HG03354 (cell line): ENCODE data around the gene WDR19.
"Not testable (repeated sequence)": the region's sequence is repeated elsewhere in the genome, so short reads cannot be mapped to it uniquely, and the experiment has no call there.

Source experiments
- ATAC-seq: cut with Tn5 transposase; IDR thresholded peaks from one replicate; pipeline ENCODE4 v1.9.1; 2021; ENCODE audit warnings: mild to moderate bottlenecking; ENCODE audit not compliant: unreplicated experiment, poor library complexity, severe bottlenecking

The WDR19 gene

DNA sequence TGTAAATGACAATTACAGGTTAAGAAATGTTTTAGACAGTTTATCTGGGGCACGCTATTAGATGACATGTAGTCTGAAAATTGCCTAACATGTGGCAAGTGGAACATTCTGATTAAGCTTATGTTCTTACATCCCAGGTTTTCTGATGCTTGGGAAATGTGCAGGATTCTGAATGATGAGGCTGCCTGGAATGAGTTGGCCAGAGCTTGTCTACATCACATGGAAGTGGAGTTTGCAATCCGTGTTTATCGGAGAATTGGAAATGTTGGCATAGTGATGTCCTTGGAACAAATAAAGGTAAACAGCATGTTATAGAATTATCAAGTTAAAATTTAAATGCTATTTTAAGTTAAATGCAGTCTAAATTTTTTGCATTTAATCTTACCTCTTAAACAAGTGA is 49.3 kb downstream of the WDR19 start:
- ATAC-seq: no peak

GRCh38 chr4:39232100-39232499 is 49.8 kb downstream of the WDR19 start:
- ATAC-seq: no peak

GRCh38 chr4:39233114-39233513 is 50.8 kb downstream of the WDR19 start:
- no peak for ATAC-seq

- ATAC-seq: no peak
Observed at GRCh38 chr4:39233783-39234182, 51.5 kb downstream of the WDR19 start.

- no peak for ATAC-seq
Observed at GRCh38 chr4:39235021-39235420, 52.7 kb downstream of the WDR19 start.

DNA sequence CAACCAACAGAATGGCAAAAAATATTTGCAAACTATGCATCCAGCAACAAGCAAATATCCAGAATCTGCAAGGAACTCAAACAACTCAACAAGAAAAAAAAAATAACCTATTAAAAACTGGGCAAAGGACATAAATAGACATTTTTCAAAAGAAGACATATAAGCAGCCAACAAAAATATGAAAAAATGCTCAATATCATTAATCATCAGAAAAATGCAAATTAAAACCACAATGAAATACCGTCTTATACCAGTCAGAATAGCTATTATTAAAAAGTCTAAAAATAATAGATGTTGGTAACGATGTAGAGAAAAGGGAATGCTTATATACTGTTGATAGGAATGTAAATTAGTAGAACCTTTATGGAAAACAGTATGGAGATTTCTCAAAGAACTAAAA is 53.4 kb downstream of the WDR19 start:
- ATAC-seq: no peak

DNA sequence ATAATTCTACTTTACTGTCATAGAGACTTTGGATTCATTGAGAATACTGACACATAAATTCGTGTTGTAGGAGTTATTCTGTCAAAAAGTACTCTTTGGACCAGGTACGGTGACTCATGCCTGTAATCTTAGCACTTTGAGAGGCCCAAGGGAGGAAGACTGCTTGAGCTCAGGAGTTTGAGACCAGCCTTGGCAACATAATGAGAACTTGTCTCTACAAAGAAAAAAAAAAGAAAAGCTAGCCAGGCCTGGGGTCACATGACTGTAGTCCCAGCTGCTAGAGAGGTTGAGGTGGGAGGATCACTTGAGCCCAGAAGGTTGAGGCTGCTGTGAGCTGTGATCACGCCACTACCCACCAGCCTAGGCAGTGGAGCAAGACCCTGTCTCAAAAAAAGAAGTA is 54.9 kb downstream of the WDR19 start:
- no peak for ATAC-seq

GRCh38 chr4:39243462-39243861 is 61.1 kb downstream of the WDR19 start:
- no peak for ATAC-seq

- ATAC-seq: no peak
Observed at GRCh38 chr4:39255266-39255665, 72.9 kb downstream of the WDR19 start.

GRCh38 chr4:39255871-39256270 is 73.5 kb downstream of the WDR19 start:
- ATAC-seq: no peak

GRCh38 chr4:39256436-39256835 is 74.1 kb downstream of the WDR19 start:
- no peak for ATAC-seq

DNA sequence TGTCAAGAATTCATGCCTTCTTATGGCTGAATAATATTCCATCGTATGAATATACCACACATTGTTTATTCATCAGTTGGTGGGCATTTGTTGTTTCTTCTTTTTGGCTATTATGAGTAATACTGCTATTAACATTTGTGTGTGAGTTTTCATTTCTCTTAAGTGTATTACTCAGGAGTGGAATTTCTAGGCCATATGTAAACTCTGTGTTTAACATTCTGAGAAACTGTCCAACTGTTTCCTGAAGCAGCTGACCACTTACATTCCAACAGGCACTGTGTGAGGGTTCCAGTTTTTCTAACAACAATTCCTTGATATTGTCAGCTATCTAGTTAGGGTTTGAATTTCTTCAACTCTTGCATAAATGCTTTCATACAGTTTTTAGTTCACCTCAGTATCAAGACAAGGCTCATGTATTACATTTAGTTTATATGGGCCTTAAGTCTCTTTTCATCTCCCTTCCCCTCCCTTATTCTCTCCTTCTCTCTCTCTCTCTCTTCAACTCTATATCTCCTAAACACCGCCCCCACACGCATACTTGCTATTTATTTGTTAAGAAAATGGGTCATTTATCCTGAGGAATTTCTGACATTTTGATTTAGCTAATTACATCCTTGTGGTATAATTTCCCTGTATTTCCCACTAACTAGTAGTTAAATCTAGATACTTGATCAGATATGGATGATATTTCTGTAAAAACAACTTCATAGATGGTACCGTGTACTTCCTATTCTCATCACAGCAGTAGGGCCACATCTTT is 77.4 kb downstream of the WDR19 start:
- no peak for ATAC-seq

- no peak for ATAC-seq
Observed at GRCh38 chr4:39263895-39264294, 81.6 kb downstream of the WDR19 start.

- ATAC-seq: no peak
Observed at GRCh38 chr4:39274503-39274902, 92.2 kb downstream of the WDR19 start.

DNA sequence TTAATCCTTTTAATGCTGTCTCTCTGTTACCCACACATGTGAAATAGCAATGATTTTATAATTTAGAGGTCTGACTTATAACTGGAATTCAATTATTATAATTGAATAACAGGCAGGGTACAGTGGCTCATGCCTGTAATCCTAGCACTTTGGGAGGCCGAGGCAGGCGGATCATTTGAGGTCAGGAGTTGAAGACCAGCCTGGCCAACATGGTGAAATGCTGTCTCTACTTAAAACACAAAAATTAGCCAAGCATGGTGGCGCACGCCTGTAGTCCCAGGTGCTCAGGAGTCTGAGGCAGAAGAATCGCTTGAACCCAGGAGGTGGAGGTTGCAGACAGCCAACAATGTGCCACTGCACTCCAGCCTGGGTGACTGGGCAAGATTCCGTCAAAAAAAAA is 95.3 kb downstream of the WDR19 start:
- not testable (repeated sequence) for ATAC-seq

- ATAC-seq: no peak
Observed at GRCh38 chr4:39278476-39278875, 96.1 kb downstream of the WDR19 start.

DNA sequence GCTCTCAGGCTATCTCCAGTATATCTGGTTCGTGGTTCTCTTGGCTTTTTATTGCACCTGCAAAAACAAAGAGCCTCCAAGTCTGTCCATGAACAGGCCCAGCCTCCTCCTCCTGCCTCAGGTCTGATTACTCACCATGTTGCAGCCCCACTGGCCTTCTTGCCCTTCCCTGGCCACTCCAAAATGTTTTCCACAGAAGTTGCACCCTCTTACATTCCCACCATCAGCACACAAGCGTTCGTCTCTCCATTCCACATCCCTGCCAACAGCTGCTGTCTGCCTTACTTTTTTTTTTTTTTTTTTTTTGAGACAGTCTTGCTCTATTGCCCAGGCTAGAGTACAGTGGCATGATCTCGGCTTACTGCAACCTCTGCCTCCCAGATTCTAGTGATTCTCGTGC is 97.1 kb downstream of the WDR19 start:
- ATAC-seq: no peak

DNA sequence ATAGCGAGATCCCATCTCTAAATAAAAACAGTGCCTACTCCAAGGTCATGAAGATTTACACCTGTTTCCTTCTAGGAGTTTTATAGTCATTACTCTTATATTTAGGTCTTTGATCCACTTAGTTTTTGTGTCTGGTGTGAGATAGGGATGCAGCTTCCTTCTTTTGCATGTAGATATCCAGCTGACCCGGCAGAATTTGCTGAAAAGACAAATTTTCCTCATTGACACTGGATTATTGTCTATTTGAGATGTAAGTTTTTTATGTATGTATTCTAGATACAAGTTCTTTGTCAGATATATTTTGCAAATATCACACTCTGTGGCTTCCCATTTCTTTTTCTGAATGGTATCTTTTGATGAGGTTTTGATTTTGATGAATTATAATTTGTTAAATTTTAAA is 98.4 kb downstream of the WDR19 start:
- no peak for ATAC-seq

DNA sequence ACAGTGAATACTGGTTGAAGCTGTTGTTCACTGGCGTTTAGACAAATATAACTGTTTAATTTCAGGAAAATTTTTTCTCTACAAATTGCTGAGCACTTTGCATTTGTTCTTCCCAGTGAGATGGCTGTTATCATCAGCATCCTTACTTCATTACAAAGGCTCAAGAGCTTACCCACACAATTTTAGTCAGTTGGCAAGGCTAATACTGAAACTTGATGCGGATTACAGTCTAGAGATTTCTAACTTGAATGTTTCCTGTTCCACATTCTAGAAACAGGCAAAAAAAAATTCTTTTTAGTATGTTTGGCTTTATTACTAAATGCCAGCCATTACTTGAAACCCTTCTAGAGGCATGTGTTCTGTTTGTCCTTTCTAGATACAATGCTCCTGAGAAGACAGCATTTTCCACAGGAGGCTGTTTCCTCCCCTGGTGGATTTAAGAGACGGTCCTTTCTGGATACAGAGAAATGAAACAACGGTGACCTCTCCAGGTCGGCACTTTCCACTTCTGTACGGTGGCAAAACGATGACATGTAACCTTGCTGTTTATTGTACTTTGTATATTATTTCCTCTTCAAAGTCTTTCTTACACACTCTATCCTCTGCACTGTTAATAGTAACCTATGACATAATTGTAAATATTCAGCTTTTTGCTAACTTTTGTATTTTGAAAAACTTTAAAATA is 102.9 kb downstream of the WDR19 start:
- no peak for ATAC-seq

DNA sequence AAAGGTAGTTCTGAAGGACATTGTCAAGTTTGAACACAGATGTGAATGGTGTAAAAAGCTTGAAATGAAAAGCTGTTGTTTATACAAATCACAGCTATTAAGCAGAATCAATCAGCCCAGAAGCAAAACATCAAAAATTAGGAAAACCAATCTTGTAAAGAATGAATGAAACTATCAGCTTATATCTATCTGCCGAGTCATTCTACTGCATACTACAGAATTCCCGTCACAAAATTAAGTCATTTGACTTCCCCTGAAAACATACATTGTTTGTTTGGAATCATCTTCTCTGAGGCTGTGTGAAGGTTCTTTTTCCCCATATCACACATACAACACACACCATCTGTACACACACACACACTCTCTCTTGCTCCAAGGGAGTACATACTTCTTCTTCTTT is 103.5 kb downstream of the WDR19 start:
- no peak for ATAC-seq

- ATAC-seq: no peak
Observed at GRCh38 chr4:39286263-39286662, 103.9 kb downstream of the WDR19 start.
